GM04504 (cell line): ENCODE data around the gene PPOX.

ENCODE experiments used
- DNase-seq: peaks from one replicate; pipeline ENCODE4 v3.0.0-alpha.2; 2012; ENCODE audit warnings: low read depth

The PPOX gene

GRCh38 chr1:161176468-161177111 lies 10.4 kb downstream of the PPOX start:
- no peak for DNase-seq

GRCh38 chr1:161177112-161177935 lies 11.1 kb downstream of the PPOX start, which contains the start of gene B4GALT3:
TSS of gene B4GALT3 (minus strand) at chr1:161177507. CDS start at chr1:161176060, 1,447 bp downstream.
- no peak for DNase-seq

GRCh38 chr1:161177936-161178244 lies 11.7 kb downstream of the PPOX start:
- no peak for DNase-seq

- no peak for DNase-seq
Observed at GRCh38 chr1:161179698-161180097, 13.5 kb downstream of the PPOX start.

GRCh38 chr1:161180639-161181038 lies 14.4 kb downstream of the PPOX start:
- no peak for DNase-seq

- DNase-seq, result no peak
Observed at GRCh38 chr1:161182214-161182613, 16.0 kb downstream of the PPOX start.

- peak; percentile 72 for DNase-seq
Observed at GRCh38 chr1:161185282-161185682, 19.1 kb downstream of the PPOX start.

GRCh38 chr1:161185732-161186311 lies 19.6 kb downstream of the PPOX start:
- DNase-seq, result no peak

- no peak for DNase-seq
Observed at GRCh38 chr1:161187311-161187710, 21.1 kb downstream of the PPOX start.

GRCh38 chr1:161188381-161188780 lies 22.2 kb downstream of the PPOX start:
- no peak for DNase-seq

GRCh38 chr1:161189036-161189435 lies 22.8 kb downstream of the PPOX start:
- DNase-seq, result no peak

- DNase-seq, result no peak
Observed at GRCh38 chr1:161190962-161191521, 24.8 kb downstream of the PPOX start.

- DNase-seq, result no peak
Observed at GRCh38 chr1:161191971-161192370, 25.7 kb downstream of the PPOX start.

- no peak for DNase-seq
Observed at GRCh38 chr1:161192476-161193465, 26.5 kb downstream of the PPOX start.

GRCh38 chr1:161193561-161194235 lies 27.5 kb downstream of the PPOX start:
- no peak for DNase-seq

- no peak for DNase-seq
Observed at GRCh38 chr1:161195171-161195570, 28.9 kb downstream of the PPOX start.

- DNase-seq, result no peak
Observed at GRCh38 chr1:161196111-161196510, 29.9 kb downstream of the PPOX start.

GRCh38 chr1:161196521-161197451 lies 30.6 kb downstream of the PPOX start:
- peak; percentile 84 for DNase-seq

- no peak for DNase-seq
Observed at GRCh38 chr1:161197560-161198193, 31.5 kb downstream of the PPOX start.
